Uterus (tissue), 4 donors: ENCODE data around the gene CCL15. TPM values are rescaled to one million over a fixed set of nuclear protein-coding genes. Genes with fewer than 3 reads are reported as not detected.

Source experiments
- DNase-seq, 2 donors: peaks; one replicate each; pipeline ENCODE4 v3.0.0-alpha.2; 2019 to 2020
- H3K27ac ChIP-seq, 2 donors: fragments of 200-600 bp; sonication (generic); 1 replicate in 1 of 2; 2 replicates in 1 of 2; pipeline ENCODE4 v1.5.1; 2016 to 2018
- H3K27me3 ChIP-seq, 2 donors: fragments of 200-600 bp; sonication (generic); one replicate each; pipeline ENCODE4 v1.5.1; 2018 to 2019; ENCODE audit warnings: control low read depth in 1 of 2
- H3K36me3 ChIP-seq, 2 donors: fragments of 200-600 bp; sonication (generic); one replicate each; pipeline ENCODE4 v1.5.1; 2019; ENCODE audit warnings: control low read depth in 1 of 2
- H3K4me1 ChIP-seq, 2 donors: fragments of 200-600 bp; sonication (generic); one replicate each; pipeline ENCODE4 v1.5.1; 2018 to 2019; ENCODE audit warnings: control low read depth in 1 of 2
- H3K4me3 ChIP-seq, 2 donors: fragments of 200-600 bp; sonication (generic); 1 replicate in 1 of 2; 2 replicates in 1 of 2; pipeline ENCODE4 v1.5.1; 2018 to 2019; ENCODE audit warnings: mild to moderate bottlenecking in 1 of 2
- H3K9me3 ChIP-seq, 2 donors: fragments of 200-600 bp; sonication (generic); one replicate each; pipeline ENCODE4 v1.5.1; 2019; ENCODE audit warnings: control low read depth in 1 of 2
- POLR2A ChIP-seq, 2 donors: fragments of 450-650 bp; IDR thresholded peaks; one replicate each; pipeline ENCODE4 v1.6.1; 2016; ENCODE audit warnings: antibody characterized with exemption in 2 of 2, mild to moderate bottlenecking in 1 of 2, moderate library complexity in 1 of 2
- intact Hi-C: fragments of 100-400 bp; cut with DNase I; formaldehyde crosslinking; loops from one replicate; pipeline ENCODE4 v1.15.1; 2023; ENCODE audit warnings: low total_unique reads
- total RNA-seq, 4 donors: library from RNA; depleted of rRNA in 3 of 4; stranded (reverse); fragments of >200 nt in 3 of 4; gene quantifications; one replicate each; pipeline versions ENCODE4 v1.1.0 to v1.2.4, GENCODE V29; 2014 to 2023
- TF ChIP-seq, protein P1 (sequence below), 4 experiments: fragments of 200-600 bp in 2 of 4; fragments of 450-650 bp in 2 of 4; sonication (generic) in 2 of 4; IDR thresholded peaks; one replicate each; pipeline ENCODE4 v1.5.1; 2016 to 2019; ENCODE audit warnings: antibody characterized with exemption in 4 of 4, mild to moderate bottlenecking in 2 of 4, moderate library complexity in 1 of 4
- donor health status: DM: yes; HTN: yes; CAD: no.

CCL15 gene
- total RNA-seq, 4 donors from 2014 or later: 1.4 TPM; not detected in 3

DNA sequence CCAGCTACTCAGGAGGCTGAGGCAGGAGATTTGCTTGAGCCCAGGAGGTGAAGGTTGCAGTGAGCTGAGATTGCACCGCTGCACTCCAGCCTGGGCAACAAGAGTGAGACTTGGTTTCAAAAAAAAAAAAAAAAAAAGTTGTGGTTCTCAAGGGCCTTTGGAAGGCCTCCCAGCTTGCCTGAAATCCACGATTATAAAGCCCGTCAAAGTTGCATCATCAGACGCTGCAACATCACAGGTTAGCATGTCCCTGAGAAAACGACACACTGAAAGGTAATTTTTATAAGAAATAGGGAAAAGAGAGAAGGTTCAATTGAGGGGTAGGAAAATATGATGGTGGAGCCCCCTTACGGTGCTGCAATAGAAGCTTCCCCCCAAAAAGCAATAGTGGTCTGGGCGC lies 53.3 kb downstream of the CCL15 start:
- TF ChIP-seq, protein P1, sequence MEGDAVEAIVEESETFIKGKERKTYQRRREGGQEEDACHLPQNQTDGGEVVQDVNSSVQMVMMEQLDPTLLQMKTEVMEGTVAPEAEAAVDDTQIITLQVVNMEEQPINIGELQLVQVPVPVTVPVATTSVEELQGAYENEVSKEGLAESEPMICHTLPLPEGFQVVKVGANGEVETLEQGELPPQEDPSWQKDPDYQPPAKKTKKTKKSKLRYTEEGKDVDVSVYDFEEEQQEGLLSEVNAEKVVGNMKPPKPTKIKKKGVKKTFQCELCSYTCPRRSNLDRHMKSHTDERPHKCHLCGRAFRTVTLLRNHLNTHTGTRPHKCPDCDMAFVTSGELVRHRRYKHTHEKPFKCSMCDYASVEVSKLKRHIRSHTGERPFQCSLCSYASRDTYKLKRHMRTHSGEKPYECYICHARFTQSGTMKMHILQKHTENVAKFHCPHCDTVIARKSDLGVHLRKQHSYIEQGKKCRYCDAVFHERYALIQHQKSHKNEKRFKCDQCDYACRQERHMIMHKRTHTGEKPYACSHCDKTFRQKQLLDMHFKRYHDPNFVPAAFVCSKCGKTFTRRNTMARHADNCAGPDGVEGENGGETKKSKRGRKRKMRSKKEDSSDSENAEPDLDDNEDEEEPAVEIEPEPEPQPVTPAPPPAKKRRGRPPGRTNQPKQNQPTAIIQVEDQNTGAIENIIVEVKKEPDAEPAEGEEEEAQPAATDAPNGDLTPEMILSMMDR (IDR thresholded peaks at IDR 0.05): no peak
- no peak for TF ChIP-seq POLR2A (IDR thresholded peaks at IDR 0.05)
- intact Hi-C loops: no loop called here
- no peak overlapping the region for H3K27ac ChIP-seq
- H3K9me3 ChIP-seq: no peaks in the 10 kb centered on the region
- no peaks in the 10 kb centered on the region for H3K36me3 ChIP-seq
- no peak overlapping the region for H3K4me3 ChIP-seq
- no peaks in the 10 kb centered on the region for H3K4me1 ChIP-seq
- DNase-seq: no peak
- no peaks in the 10 kb centered on the region for H3K27me3 ChIP-seq

Other genes with a start within 250 kb of the CCL15 start
- under 1 TPM in 1 of 4 donors, not detected in 3; 0.69 TPM for gene GAS2L2, start 248.3 kb downstream of the CCL15 start, total RNA-seq
- not detected for gene C17orf50, start 240.7 kb downstream of the CCL15 start, total RNA-seq
- gene MMP28, start 205.9 kb downstream of the CCL15 start, total RNA-seq: 10 to 100 TPM in 3 of 4 donors, 1 to 10 TPM in 1; 2.9 to 58.4 (median 11.0) TPM
- gene TAF15, start 192.1 kb downstream of the CCL15 start, total RNA-seq: 100 to 1,000 TPM in 3 of 4 donors, 10 to 100 TPM in 1; 68.5 to 167 (median 113) TPM
- not detected for gene HEATR9, start 132.7 kb downstream of the CCL15 start, total RNA-seq
- gene CCL5, start 121.2 kb downstream of the CCL15 start, total RNA-seq: 10 to 100 TPM in 1 of 4 donors, 1 to 10 TPM in 1, under 1 TPM in 2; 0.29 to 39.5 (median 2.1) TPM
- 1 to 10 TPM in 1 of 4 donors, not detected in 3; 3.5 TPM for gene RDM1, start 70.8 kb downstream of the CCL15 start, total RNA-seq
- not detected for gene LYZL6, start 57.8 kb downstream of the CCL15 start, total RNA-seq
- 1 to 10 TPM in 1 of 4 donors, not detected in 3; 1.6 TPM for gene CCL16, start 20.1 kb downstream of the CCL15 start, total RNA-seq
- 100 to 1,000 TPM in 3 of 4 donors, under 1 TPM in 1; 0.97 to 165 (median 143) TPM for gene CCL14, start 14.8 kb downstream of the CCL15 start, total RNA-seq
- 100 to 1,000 TPM in 2 of 4 donors, 10 to 100 TPM in 1, not detected in 1; 42.1 to 399 (median 131) TPM for gene CCL23, start 16.4 kb upstream of the CCL15 start, total RNA-seq
- gene CCL18, start 62.7 kb upstream of the CCL15 start, total RNA-seq: under 1 TPM in 1 of 4 donors, not detected in 3; 0.69 TPM
- gene CCL3, start 88.6 kb upstream of the CCL15 start, total RNA-seq: 1 to 10 TPM in 1 of 4 donors, under 1 TPM in 1, not detected in 2; 0.49 to 6.5 TPM
- 1 to 10 TPM; 1.0 to 2.5 (median 1.5) TPM for gene CCL4, start 102.3 kb upstream of the CCL15 start, total RNA-seq
- gene TBC1D3B, start 175.1 kb upstream of the CCL15 start, total RNA-seq: 10 to 100 TPM in 1 of 4 donors, not detected in 3; 10.9 TPM
- 1 to 10 TPM in 1 of 4 donors, not detected in 3; 2.3 TPM for gene CCL3L1, start 195.2 kb upstream of the CCL15 start, total RNA-seq
- 1 to 10 TPM in 1 of 4 donors, not detected in 3; 6.7 TPM for gene CCL4L2, start 209.5 kb upstream of the CCL15 start, total RNA-seq